Measurements from ENCODE around the gene C1orf216. TPM values are rescaled to one million over a fixed set of nuclear protein-coding genes. Genes with fewer than 3 reads are reported as not detected.

The C1orf216 gene
- total RNA-seq, 2 experiments from 2014 or later = 11.2 to 11.6 TPM

- CTCF ChIA-PET = interaction anchor here (1.1 to 1.2 kb wide), 2 partner anchors 44 to 54 kb away, joined by 3 read pairs; no protein-coding TSS in a partner anchor
These were observed 46.6 kb downstream of the C1orf216 start for GRCh38 chr1:35672116-35672515.

GRCh38 chr1:35668506-35668905 lies 50.2 kb downstream of the C1orf216 start:
- CTCF ChIA-PET = no interaction called here
- intact Hi-C loops (cut with micrococcal nuclease) = no loop called here
- peaks cover 19% of the 10 kb centered on the region for H3K27me3 Mint-ChIP-seq
- H3K4me1 Mint-ChIP-seq (ENCODE audit: low read depth) = no peaks in the 10 kb centered on the region
- H3K36me3 Mint-ChIP-seq = no peaks in the 10 kb centered on the region
- POLR2A ChIA-PET = interaction anchor here (0.5 kb wide), 1 partner anchor 9 kb away, joined by 3 read pairs; no protein-coding TSS in a partner anchor
- no peak for DNase-seq
- H3K4me3 Mint-ChIP-seq = no peak overlapping the region
- H3K9me3 Mint-ChIP-seq = no peaks in the 10 kb centered on the region
- no peak overlapping the region for H3K27ac Mint-ChIP-seq

More at GRCh38 chr1:35672116-35672515, 46.6 kb downstream of the C1orf216 start:
- H3K9me3 Mint-ChIP-seq = no peaks in the 10 kb centered on the region
- intact Hi-C loops (cut with micrococcal nuclease) = no loop called here
- no peak for DNase-seq
- H3K4me1 Mint-ChIP-seq (ENCODE audit: low read depth) = no peaks in the 10 kb centered on the region
- no peak overlapping the region for H3K27ac Mint-ChIP-seq
- peaks cover 14% of the 10 kb centered on the region for H3K27me3 Mint-ChIP-seq
- H3K4me3 Mint-ChIP-seq = no peak overlapping the region
- no peaks in the 10 kb centered on the region for H3K36me3 Mint-ChIP-seq
- POLR2A ChIA-PET = no interaction called here

- no peaks in the 10 kb centered on the region for H3K36me3 Mint-ChIP-seq
- no peaks in the 10 kb centered on the region for H3K4me1 Mint-ChIP-seq (ENCODE audit: low read depth)
- CTCF ChIA-PET = interaction anchor here (1.0 kb wide), 1 partner anchor 60 kb away, joined by 3 read pairs; no protein-coding TSS in a partner anchor
- DNase-seq = no peak
- no peak overlapping the region for H3K4me3 Mint-ChIP-seq
- H3K9me3 Mint-ChIP-seq = no peaks in the 10 kb centered on the region
- POLR2A ChIA-PET = no interaction called here
- peaks cover 11% of the 10 kb centered on the region for H3K27me3 Mint-ChIP-seq
- no peak overlapping the region for H3K27ac Mint-ChIP-seq
- intact Hi-C loops (cut with micrococcal nuclease) = no loop called here
These were observed 51.8 kb downstream of the C1orf216 start for GRCh38 chr1:35666916-35667315.

- no peak overlapping the region for H3K27ac Mint-ChIP-seq
- intact Hi-C loops (cut with micrococcal nuclease) = no loop called here
- no peaks in the 10 kb centered on the region for H3K36me3 Mint-ChIP-seq
- ChIA-PET POLR2A (no interaction called here), CTCF (interaction anchor here (1.0 kb wide), 1 partner anchor 61 kb away, joined by 3 read pairs; no protein-coding TSS in a partner anchor)
- no peak for DNase-seq
- no peak overlapping the region for H3K4me3 Mint-ChIP-seq
- H3K27me3 Mint-ChIP-seq = peaks cover 9% of the 10 kb centered on the region
- H3K9me3 Mint-ChIP-seq = no peaks in the 10 kb centered on the region
- H3K4me1 Mint-ChIP-seq (ENCODE audit: low read depth) = no peaks in the 10 kb centered on the region
These were observed 52.5 kb downstream of the C1orf216 start for GRCh38 chr1:35666216-35666615.

Other genes starting within 250 kb of the C1orf216 start
- 10 to 100 TPM; 28.3 to 30.9 TPM for gene KIAA0319L, start 161.5 kb downstream of the C1orf216 start, total RNA-seq
- 10 to 100 TPM; 21.6 to 21.7 TPM for gene NCDN, start 161.1 kb downstream of the C1orf216 start, total RNA-seq
- under 1 TPM; 0.17 to 0.76 TPM for gene TFAP2E, start 145.6 kb downstream of the C1orf216 start, total RNA-seq
- 10 to 100 TPM; 88.1 to 91.5 TPM for gene PSMB2, start 77.4 kb downstream of the C1orf216 start, total RNA-seq
- gene CLSPN, start 51.1 kb upstream of the C1orf216 start, total RNA-seq = 10 to 100 TPM; 49.9 to 55.1 TPM
- gene AGO4, start 89.1 kb upstream of the C1orf216 start, total RNA-seq = 1 to 10 TPM; 5.1 to 6.0 TPM
- 10 to 100 TPM; 28.8 TPM for gene AGO1, start 164.3 kb upstream of the C1orf216 start, total RNA-seq
- gene AGO3, start 212.2 kb upstream of the C1orf216 start, total RNA-seq = 10 to 100 TPM; 23.1 to 25.3 TPM